Activated T-cell treated with anti-CD3 and anti-CD28 coated beads, Interleukin-2, amount 50 U/mL, for 1 hour (primary cell): ENCODE measurements around the gene CXorf65.

Source experiments
- DNase-seq: peaks from one replicate; pipeline ENCODE4 v3.0.0-alpha.2; 2020

Gene CXorf65

GRCh38 chrX:71057848-71058530 lies 48.6 kb downstream of the CXorf65 start:
- DNase-seq = no peak

DNA sequence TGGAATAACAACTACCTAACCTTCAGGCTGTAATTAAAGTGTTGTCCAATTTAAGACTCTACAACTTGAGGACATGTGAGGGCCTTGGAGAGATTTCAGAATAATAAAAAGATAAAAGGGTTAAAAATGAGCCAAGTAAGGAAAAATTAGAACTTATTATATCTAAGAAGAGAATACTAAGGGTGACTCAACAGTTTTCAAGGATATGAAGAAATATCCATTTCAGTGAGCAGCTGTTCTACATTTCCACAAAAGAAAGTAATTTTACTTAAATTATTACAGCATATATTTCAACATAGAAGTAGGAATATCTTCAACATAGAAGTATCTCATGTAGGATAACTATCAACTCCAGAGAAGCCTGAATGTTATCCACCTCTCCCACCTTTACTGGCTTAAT lies 49.7 kb downstream of the CXorf65 start:
- DNase-seq = no peak
